A549 treated with AZD9567 at 1 μM for 4 hours (cell line): ENCODE data around the gene YIPF1. TPM values are rescaled to one million over a fixed set of nuclear protein-coding genes. Genes with fewer than 3 reads are reported as not detected.

Source experiments
- total RNA-seq: library from RNA; stranded (reverse); fragments of 200-300 nt; extraction: Qiagen RNA extraction; gene quantifications from 5 replicates; pipeline ENCODE4 v1.2.3, GENCODE V29; 2022; ENCODE audit not compliant: insufficient read depth

YIPF1 gene
- 12.5 to 16.5 TPM (median 13.2 TPM) in 5 replicates for total RNA-seq

DNA sequence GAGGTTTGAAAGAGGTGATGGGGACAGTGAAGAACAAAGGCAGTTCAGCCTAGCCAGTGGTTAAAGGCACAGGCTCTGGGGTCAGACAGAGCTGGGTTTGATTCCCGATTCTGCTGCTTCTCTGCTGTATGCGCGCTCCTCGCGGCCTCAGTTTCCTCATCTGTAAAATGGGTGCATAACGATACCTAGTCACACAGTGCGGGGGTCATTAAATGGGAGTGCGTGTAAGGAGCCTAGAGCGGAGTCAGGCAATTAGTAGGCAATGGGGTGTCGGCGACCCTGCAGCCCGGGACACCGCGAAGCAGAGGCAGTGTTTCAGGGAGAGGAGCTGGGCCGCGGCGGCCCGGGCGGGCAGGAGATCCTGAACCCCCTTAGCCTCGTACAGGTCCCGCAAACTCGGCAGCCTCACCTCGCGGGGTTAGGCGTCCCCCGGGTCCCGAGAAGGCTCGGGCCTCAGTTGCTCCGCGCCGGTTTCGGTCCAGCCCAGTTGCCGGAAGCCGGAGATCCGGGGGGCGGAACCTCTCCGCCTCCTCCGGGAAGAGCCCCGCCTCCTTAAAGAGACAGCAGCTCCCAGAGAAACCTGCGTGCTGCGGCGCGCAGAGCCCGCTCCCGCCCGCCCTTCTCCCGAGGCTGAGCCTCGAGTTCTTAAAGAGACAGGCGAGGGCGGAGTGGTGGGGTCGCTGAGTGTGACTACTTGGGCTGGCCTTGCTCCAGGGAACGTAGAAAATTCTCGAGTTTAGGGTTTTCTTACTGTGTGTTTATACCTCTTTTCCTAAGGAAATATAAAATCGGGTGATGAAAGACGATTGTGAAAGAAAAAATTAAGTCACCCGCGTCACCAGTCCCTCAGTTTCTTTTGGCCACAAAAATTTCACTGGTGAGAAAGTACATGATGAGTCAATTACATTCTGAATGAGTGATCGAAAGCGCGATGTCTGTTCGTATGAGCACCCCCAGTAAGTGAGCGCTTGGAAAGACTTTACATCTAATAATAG, at the start of gene YIPF1:
Gene YIPF1 (minus strand): TSS at position 494 of the 995 bp plus-strand sequence. CDS start 860 bp downstream, outside the sequence.

DNA sequence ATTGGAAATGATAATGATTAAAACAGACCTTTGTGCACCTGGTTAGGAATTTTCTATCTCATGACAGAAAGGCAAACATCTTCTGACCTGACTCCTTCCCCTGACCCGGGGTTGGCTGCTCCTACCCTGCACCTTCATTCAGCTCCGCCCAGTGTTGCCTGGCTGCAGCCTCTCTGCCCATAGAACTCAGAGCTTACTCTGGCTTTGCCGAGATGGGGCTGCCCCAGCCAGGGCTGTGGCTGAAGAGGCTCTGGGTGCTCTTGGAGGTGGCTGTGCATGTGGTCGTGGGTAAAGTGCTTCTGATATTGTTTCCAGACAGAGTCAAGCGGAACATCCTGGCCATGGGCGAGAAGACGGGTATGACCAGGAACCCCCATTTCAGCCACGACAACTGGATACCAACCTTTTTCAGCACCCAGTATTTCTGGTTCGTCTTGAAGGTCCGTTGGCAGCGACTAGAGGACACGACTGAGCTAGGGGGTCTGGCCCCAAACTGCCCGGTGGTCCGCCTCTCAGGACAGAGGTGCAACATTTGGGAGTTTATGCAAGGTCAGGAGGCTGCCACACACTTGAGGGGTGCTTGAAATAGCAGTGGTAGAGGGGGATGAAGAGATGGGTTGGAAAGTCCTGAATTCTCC, 4.5 kb upstream of the YIPF1 start, which contains the start of gene DIO1:
Gene DIO1 (plus strand): TSS at position 189 of the 638 bp plus-strand sequence. CDS start 24 bp downstream, at position 213.

DNA sequence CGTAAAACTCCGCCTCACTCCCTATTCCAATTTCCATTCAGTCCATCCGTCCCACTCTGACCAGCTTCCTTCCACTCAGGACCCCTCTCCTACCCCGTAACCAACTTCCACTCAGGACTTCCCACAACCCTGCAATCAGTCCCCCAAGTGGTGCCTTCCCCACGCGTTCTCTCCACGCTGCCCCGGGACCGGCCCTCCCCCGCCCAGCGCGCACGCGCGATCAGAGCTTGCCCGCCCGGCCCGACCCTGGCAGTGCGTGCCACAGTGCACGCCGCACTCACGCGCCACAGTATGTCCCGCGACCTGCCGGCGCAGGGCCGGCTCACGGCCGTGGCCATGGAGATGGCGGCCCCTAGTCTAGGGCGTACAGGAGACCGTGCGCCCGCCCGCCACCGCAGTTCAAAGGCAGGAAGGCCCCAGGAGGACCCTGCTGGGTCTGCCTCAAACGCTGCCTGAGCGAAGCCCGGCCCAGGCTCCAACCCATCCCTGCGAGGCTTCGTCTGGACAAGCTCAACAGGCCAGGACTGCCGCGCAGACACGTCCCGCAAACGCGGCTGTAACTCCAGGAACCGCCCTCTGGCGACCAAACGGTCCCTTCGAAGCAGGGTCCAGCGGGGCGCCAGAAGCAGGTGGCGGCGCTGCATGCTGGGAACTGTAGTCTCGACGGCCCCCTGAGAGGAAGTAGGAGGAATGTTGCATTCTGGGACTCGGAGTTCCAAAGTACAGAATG, 51.5 kb downstream of the YIPF1 start, which contains the start of gene NDC1:
Gene NDC1 (minus strand): TSS at position 373 of the 730 bp plus-strand sequence. CDS start 35 bp downstream, at position 338.

Other genes starting within 250 kb of the YIPF1 start
- 0.02 to 0.05 TPM (median 0.04 TPM) in 3 of 5 replicates, not detected in the others for gene GLIS1, start 150.6 kb downstream of the YIPF1 start, total RNA-seq
- 20.5 to 38.0 TPM (median 23.6 TPM) in 5 replicates for gene NDC1, start 51.5 kb downstream of the YIPF1 start, total RNA-seq
- not detected in 5 replicates for gene DIO1, start 4.4 kb upstream of the YIPF1 start, total RNA-seq
- 22.9 to 31.8 TPM (median 29.9 TPM) in 5 replicates for gene IFT25, start 55.9 kb upstream of the YIPF1 start, total RNA-seq
- gene LRRC42, start 56.6 kb upstream of the YIPF1 start, total RNA-seq, result 24.9 to 32.1 TPM (median 28.6 TPM) in 5 replicates
- not detected in 5 replicates for gene LDLRAD1, start 128.4 kb upstream of the YIPF1 start, total RNA-seq
- 113 to 142 TPM (median 119 TPM) in 5 replicates for gene TMEM59, start 163.4 kb upstream of the YIPF1 start, total RNA-seq
- 1.6 to 3.0 TPM (median 2.9 TPM) in 5 replicates for gene TCEANC2, start 163.8 kb upstream of the YIPF1 start, total RNA-seq